ENCODE data around the gene SGCG. TPM values are rescaled to one million over a fixed set of nuclear protein-coding genes. Genes with fewer than 3 reads are reported as not detected.

The SGCG gene
- total RNA-seq (2021), result not detected in 2 replicates
- Bru-seq, nascent RNA, result not detected
- not detected for BruChase-seq, experiment 1, labeled RNA remaining after a 2-hour chase
- not detected for BruChase-seq, experiment 2, labeled RNA remaining after a 6-hour chase
- long read RNA-seq, result 0 reads

- ChIA-PET CTCF (no interaction called here), POLR2A (ENCODE audit: unreplicated experiment) (no interaction called here)
- no peak for DNase-seq
- H3K4me1 ChIP-seq (replicated peaks; ENCODE audit: insufficient read depth), result no peaks in the 10 kb centered on the region
- H3K9me3 ChIP-seq (ENCODE audit: insufficient read depth, low read depth), result no peaks in the 10 kb centered on the region
- no peak within 1 kb of the TSS for H3K4me2 ChIP-seq
- no peaks in the 10 kb centered on the region for H3F3A ChIP-seq (ENCODE audit: insufficient read depth, low read depth)
- H3K36me3 ChIP-seq (ENCODE audit: low read depth), result no peaks in the 10 kb centered on the region
- TF ChIP-seq EZH2 (IDR thresholded peaks at IDR 0.05; ENCODE audit: low read depth) (no peak), CTCF (conservative IDR thresholded peaks at IDR 0.05) (no peak)
- no peaks in the 10 kb centered on the region for H4K20me1 ChIP-seq (ENCODE audit: insufficient read depth)
- intact Hi-C loops (cut with micrococcal nuclease; ENCODE audit: unreplicated experiment), result no loop called here
- H3K79me2 ChIP-seq (ENCODE audit: low read depth), result no peaks in the 10 kb centered on the region
- H2AFZ ChIP-seq, result no peak within 1 kb of the TSS
- H3K4me3 ChIP-seq, result no peak within 1 kb of the TSS
- no TSS peak for BruUV-seq (replicated peaks)
- no peak within 1 kb of the TSS for H3K27ac ChIP-seq
- peaks cover 61% of the 10 kb centered on the region for H3K27me3 ChIP-seq (ENCODE audit: insufficient read depth, low read depth)
- H3K9me2 ChIP-seq (ENCODE audit: insufficient read depth), result no peaks in the 10 kb centered on the region
These were observed at the start of gene SGCG for GRCh38 chr13:23180711-23181110. Gene SGCG (plus strand): TSS chr13:23180979. CDS start chr13:23203695, 22,716 bp downstream.

GRCh38 chr13:23134542-23134941 lies 46.2 kb upstream of the SGCG start:
- Histone ChIP-seq H3K36me3 (ENCODE audit: low read depth) (no peaks in the 10 kb centered on the region), H2AFZ (no peak overlapping the region), H3K27me3 (ENCODE audit: insufficient read depth, low read depth) (peaks cover 42% of the 10 kb centered on the region), H3K4me3 (no peak overlapping the region), H3K79me2 (ENCODE audit: low read depth) (no peaks in the 10 kb centered on the region), H3K9me3 (ENCODE audit: insufficient read depth, low read depth) (no peaks in the 10 kb centered on the region), H3K27ac (no peak overlapping the region), H4K20me1 (ENCODE audit: insufficient read depth) (no peaks in the 10 kb centered on the region), H3K4me2 (no peak overlapping the region), H3K4me1 (replicated peaks; ENCODE audit: insufficient read depth) (no peaks in the 10 kb centered on the region), H3K9me2 (ENCODE audit: insufficient read depth) (no peaks in the 10 kb centered on the region), H3F3A (ENCODE audit: insufficient read depth, low read depth) (no peaks in the 10 kb centered on the region)
- DNase-seq, result no peak
- POLR2A ChIA-PET (ENCODE audit: unreplicated experiment), result no interaction called here
- intact Hi-C loops (cut with micrococcal nuclease; ENCODE audit: unreplicated experiment), result no loop called here
- TF ChIP-seq CTCF (conservative IDR thresholded peaks at IDR 0.05), result no peak
- no peak for TF ChIP-seq EZH2 (IDR thresholded peaks at IDR 0.05; ENCODE audit: low read depth)
- no TSS peak for BruUV-seq (replicated peaks)
- CTCF ChIA-PET, result no interaction called here

GRCh38 chr13:23140492-23140891 lies 40.3 kb upstream of the SGCG start:
- H2AFZ ChIP-seq, result no peak overlapping the region
- H3F3A ChIP-seq (ENCODE audit: insufficient read depth, low read depth), result no peaks in the 10 kb centered on the region
- H4K20me1 ChIP-seq (ENCODE audit: insufficient read depth), result no peaks in the 10 kb centered on the region
- BruUV-seq (replicated peaks), result no TSS peak
- no peaks in the 10 kb centered on the region for H3K9me2 ChIP-seq (ENCODE audit: insufficient read depth)
- no peak for DNase-seq
- no peaks in the 10 kb centered on the region for H3K36me3 ChIP-seq (ENCODE audit: low read depth)
- H3K4me1 ChIP-seq (replicated peaks; ENCODE audit: insufficient read depth), result no peaks in the 10 kb centered on the region
- CTCF ChIA-PET, result no interaction called here
- no peak overlapping the region for H3K4me3 ChIP-seq
- H3K27ac ChIP-seq, result no peak overlapping the region
- peaks cover 44% of the 10 kb centered on the region for H3K27me3 ChIP-seq (ENCODE audit: insufficient read depth, low read depth)
- H3K79me2 ChIP-seq (ENCODE audit: low read depth), result no peaks in the 10 kb centered on the region
- TF ChIP-seq EZH2 (IDR thresholded peaks at IDR 0.05; ENCODE audit: low read depth) (no peak), CTCF (conservative IDR thresholded peaks at IDR 0.05) (no peak)
- H3K9me3 ChIP-seq (ENCODE audit: insufficient read depth, low read depth), result no peaks in the 10 kb centered on the region
- H3K4me2 ChIP-seq, result no peak overlapping the region
- intact Hi-C loops (cut with micrococcal nuclease; ENCODE audit: unreplicated experiment), result no loop called here
- POLR2A ChIA-PET (ENCODE audit: unreplicated experiment), result no interaction called here

Measured in PC-9 (cell line).